ELF-1 (cell line): ENCODE data around the gene ARSA.
"Not testable (repeated sequence)": the region's sequence is repeated elsewhere in the genome, so short reads cannot be mapped to it uniquely, and the experiment has no call there.

Source experiments
- DNase-seq: peaks from one replicate; pipeline ENCODE4 v3.0.0-alpha.2; 2016; ENCODE audit warnings: low read depth, low spot score

The ARSA gene

DNA sequence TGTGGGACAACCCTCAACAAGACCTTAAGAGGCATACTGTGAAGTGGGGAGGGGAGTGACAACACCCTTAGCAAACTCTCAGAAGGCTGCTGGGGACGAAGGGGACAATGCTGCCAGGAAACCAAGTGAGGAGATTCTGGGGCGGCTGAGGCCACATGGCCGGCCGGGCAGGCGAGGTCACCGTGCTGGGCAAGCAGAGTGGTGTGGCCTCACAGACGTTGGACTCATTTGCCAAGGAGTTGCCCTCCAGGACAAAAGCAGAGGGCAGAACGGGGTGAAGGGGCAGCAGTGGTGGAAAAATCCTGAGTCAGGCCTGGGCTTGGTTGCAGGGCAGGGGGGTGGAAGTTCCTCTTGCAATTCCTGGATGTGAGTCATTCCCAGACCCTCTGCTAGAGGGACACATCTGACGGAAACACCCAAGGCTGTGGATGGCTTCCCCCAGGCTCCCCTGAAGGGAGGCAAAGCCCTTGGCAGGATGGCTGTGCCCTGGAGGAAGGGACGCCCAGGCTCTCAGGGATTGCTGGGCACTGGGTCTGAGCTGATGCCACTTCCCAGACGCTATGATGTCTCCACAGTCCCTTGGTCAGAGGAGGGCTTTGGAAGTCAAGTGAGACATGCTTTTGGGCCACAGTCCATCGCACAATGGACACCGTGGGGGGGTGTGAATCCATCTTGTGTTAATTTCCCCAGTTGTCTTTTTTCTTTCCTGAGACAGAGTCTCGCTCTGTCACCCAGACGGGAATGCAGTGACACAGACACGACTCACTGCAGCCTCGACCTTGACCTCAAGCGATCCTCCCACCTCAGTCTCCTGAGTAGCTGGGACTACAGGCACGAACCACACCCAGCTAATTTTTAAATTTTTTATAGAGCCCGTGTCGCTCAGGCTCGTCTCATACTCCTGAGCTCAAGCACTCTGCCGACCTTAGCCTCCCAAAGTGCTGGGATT is 28.4 kb upstream of the ARSA start:
- DNase-seq: peak; percentile 34

- not testable (repeated sequence) for DNase-seq
Observed at GRCh38 chr22:50654664-50655063, 26.7 kb upstream of the ARSA start.

DNA sequence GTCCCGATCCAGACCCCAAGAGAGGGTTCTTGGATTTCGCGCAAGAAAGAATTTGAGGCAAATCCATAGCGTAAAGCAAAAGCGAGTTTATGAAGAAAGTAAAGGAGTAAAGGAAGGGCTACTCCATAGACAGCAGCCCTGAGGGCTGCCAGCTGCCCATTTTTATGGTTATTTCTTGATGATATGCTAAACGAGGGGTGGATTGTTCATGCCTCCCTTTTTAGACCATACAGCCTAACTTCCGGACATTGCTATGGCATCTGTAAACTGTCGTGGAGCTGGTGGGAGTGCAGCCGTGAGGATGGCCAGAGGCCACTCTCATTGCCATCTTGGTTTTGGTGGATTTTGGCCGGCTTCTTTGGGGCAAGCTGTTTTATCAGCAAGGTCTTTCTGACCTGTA is 25.3 kb upstream of the ARSA start:
- no peak for DNase-seq

GRCh38 chr22:50643821-50644101 is 15.8 kb upstream of the ARSA start:
- not testable (repeated sequence) for DNase-seq

GRCh38 chr22:50643021-50643820 is 15.3 kb upstream of the ARSA start:
- DNase-seq: not testable (repeated sequence)

GRCh38 chr22:50641696-50642607 is 14.0 kb upstream of the ARSA start:
- peak; percentile 89 for DNase-seq

GRCh38 chr22:50640857-50641647 is 13.1 kb upstream of the ARSA start:
- DNase-seq: no peak

GRCh38 chr22:50640296-50640695 is 12.3 kb upstream of the ARSA start:
- not testable (repeated sequence) for DNase-seq

- no peak for DNase-seq
Observed at GRCh38 chr22:50635591-50635990, 7.6 kb upstream of the ARSA start.

GRCh38 chr22:50633771-50634170 is 5.8 kb upstream of the ARSA start:
- DNase-seq: no peak

DNA sequence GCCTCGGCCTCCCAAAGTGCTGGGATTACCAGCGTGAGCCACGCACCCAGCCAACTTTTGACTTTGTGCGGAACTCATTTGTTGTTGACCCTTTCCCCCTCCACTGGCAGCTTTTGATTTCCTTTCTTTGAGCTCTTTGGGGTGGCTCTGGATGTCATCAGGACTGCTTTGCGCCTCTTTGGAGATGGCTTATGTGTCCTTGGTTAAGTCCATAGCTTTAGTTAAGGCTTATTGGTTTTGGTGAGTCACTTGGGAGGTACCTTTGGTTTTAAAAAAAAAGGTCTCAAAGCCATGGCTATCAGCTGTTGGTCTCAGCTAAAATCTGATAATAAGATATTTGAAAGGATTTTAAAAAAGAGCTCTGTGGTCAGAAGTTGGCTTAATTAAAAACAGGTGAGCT is 5.1 kb upstream of the ARSA start:
- DNase-seq: no peak

DNA sequence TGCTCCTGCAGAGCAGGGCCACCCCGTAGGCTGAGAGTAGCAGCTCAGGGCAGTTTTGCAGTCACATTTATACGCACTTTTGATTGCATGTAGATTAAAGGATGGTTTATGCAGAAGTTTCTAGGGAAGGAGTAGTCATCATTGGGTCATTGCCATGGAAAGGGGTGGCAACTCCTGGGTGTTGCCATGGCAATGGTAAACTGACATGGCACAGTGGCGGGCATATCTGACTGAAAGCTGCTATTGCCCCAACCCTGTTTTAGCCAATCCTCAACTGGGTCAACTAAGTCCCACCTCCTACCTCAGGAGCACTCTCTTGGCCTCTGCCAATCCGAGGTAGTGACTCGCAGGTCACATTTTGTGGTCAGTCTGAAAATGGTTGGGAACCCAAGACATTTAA is 2.4 kb upstream of the ARSA start:
- no peak for DNase-seq

DNA sequence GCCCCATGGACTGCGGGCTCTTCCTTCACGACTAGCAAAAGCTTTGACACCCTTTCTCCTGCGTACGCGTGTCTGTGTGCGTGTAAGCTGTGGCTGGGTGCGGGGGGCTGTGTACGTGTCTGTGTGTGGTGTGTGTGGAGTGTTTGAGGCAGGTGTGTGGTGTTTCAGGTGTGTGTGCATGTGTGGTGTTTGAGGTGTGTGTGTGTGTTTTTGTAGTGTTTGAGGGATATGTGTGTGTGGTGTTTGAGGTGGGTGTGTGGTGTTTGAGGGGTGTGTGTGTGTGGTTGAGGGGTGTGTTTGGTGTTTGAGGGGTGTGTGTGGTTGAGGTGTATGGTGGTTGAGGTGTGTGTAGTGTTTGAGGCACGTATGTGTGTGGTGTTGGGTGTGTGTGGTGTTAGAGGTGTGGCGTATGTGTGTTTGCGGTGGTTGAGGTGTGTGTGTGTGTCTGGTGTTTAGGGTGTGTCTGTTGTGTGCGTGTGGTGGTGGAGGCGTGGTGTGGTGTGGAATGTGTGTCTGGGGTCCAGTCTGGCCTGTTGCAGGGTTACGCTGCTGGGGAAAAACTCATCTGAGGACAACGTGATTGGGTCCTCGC is 687 bp upstream of the ARSA start:
- DNase-seq: no peak

- no peak for DNase-seq
Observed at GRCh38 chr22:50626850-50627641, 906 bp downstream of the ARSA start.

- no peak for DNase-seq
Observed at GRCh38 chr22:50626314-50626849, 1.6 kb downstream of the ARSA start.

- DNase-seq: no peak
Observed at GRCh38 chr22:50625568-50626313, 2.2 kb downstream of the ARSA start.

DNA sequence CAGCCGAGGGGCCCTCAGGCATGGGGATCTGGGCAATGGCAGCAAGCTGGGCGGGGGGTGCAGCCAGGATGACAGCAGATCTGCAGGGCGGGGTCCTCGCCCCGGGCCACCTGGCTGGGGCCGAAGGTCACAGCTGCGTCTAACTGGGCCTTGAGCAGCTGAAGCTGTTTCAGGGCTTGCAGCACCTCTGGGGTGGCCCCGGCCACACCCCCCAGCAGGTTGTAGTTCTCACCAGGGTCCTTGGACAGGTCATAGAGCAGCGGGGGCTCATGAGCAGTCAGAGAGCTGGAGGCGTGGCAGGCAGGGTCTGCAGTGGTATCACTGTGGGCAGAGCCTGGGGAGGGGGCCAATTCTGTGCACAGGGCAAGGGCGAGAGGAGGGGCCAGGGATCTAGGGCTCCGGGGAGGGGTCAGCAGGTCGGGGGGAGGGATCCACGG is 2.8 kb downstream of the ARSA start:
- no peak for DNase-seq

DNA sequence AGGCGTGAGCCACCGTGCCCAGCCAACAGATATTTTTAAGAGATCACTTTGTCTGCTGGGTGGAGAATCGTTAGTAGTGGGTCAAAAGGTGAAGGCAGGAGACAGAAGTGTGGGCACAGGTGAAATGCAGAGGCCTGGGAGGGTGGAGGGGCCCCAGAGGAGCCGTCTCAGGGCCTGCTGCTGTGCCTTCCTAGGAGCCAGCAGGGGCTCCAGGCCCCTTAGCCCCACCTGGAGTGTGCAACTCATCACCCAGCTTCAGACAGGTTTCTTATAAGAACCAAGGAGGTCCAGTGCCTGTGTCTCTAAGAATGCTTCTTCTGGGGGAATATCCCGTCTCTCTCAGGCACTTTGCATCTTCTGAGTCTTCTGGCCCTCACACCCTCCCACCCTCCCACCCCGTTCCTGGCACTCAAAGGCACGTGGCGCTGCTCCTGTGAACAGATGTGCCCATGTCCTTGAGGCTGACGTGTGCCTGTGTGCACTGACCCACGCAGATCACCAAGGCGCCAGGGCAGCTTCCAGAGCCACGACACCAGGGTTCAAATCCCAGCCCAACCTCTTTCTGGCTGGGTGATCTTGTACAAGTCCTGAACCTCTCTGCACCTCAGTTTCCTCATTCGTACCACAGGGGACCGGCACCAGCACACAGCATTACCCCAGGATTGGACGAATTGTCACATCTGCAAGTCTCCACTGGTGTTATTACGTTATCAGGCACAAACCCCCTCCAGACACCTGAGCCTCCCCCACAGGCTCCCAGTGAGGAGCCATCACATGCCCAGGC is 3.4 kb downstream of the ARSA start:
- DNase-seq: no peak
